Endothelial cell of umbilical vein (primary cell): ENCODE data around the gene TENM4. TPM values are rescaled to one million over a fixed set of nuclear protein-coding genes. Genes with fewer than 3 reads are reported as not detected.

ENCODE experiments used
- BruUV-seq: library from RNA; stranded (reverse); fragments of 400-500 nt; replicated peaks from 2 replicates; lab custom pipeline; 2021; lab: Mats Ljungman, UMichigan
- CTCF ChIA-PET: fragments of 300-600, 350-600 bp; sonication (Branson Sonifier 250); formaldehyde crosslinking; loops from one replicate; lab custom pipeline; 2021; ENCODE audit warnings: antibody characterized with exemption, inconsistent platforms; lab: Charles Lee
- POLR2A ChIA-PET: fragments of 300-600, 350-600 bp; sonication (Branson Sonifier 250); formaldehyde crosslinking; loops from one replicate; lab custom pipeline; 2021; ENCODE audit warnings: antibody characterized with exemption, inconsistent platforms; lab: Charles Lee
- DNase-seq: peaks from one replicate; pipeline ENCODE4 v3.0.0-alpha.2; 2011; ENCODE audit warnings: low read depth, low spot score
- FAIRE-seq: peaks from 2 replicates; lab custom pipeline; 2011; peaks lifted over from hg19 to GRCh38; lab: Jason Lieb, UNC
- H2AFZ ChIP-seq: 2 replicates; pipeline ENCODE4 v1.6.0; 2012; ENCODE audit warnings: low read depth, low read length, control low read depth, inconsistent platforms
- H3K27ac ChIP-seq: 2 replicates; pipeline ENCODE4 v1.5.1; 2011; ENCODE audit warnings: low read depth, mild to moderate bottlenecking, control low read depth, low read length, moderate library complexity; ENCODE audit not compliant: insufficient read depth
- H3K27me3 ChIP-seq, 2 experiments: 2 replicates each; pipeline versions ENCODE4 v1.6.0 to v1.6.1; 2011; ENCODE audit warnings: low read length in 2 of 2, mixed read lengths in 1 of 2; ENCODE audit not compliant: control insufficient read depth in 2 of 2, insufficient read depth in 2 of 2
- H3K36me3 ChIP-seq, 2 experiments: 2 replicates in 1 of 2; 3 replicates in 1 of 2; pipeline ENCODE4 v1.5.1; 2011; ENCODE audit warnings: low read length in 2 of 2, mild to moderate bottlenecking in 1 of 2, moderate library complexity in 1 of 2; ENCODE audit not compliant: control insufficient read depth in 2 of 2, insufficient read depth in 2 of 2; ENCODE audit errors: extremely low read depth in 1 of 2
- H3K4me1 ChIP-seq: 3 replicates; pipeline ENCODE4 v1.5.1; 2011; ENCODE audit warnings: mild to moderate bottlenecking, low read length; ENCODE audit not compliant: control insufficient read depth, insufficient read depth; ENCODE audit errors: extremely low read depth
- H3K4me2 ChIP-seq: 2 replicates; pipeline ENCODE4 v1.6.1; 2011; ENCODE audit warnings: low read length, control low read depth, mixed read lengths; ENCODE audit not compliant: insufficient read depth
- H3K4me3 ChIP-seq, 3 experiments: fragments of 200-600 bp in 1 of 3; sonication (generic), shearing (Covaris generic) in 1 of 3; replicated peaks in 1 of 3; 2 replicates each; pipeline ENCODE4 v1.5.1; 2011 to 2016; ENCODE audit warnings: control low read depth in 3 of 3, low read length in 3 of 3, mild to moderate bottlenecking in 2 of 3, inconsistent platforms in 1 of 3, low read depth in 1 of 3, moderate library complexity in 1 of 3; ENCODE audit not compliant: insufficient read depth in 1 of 3
- H3K79me2 ChIP-seq: 2 replicates; pipeline ENCODE4 v1.6.0; 2012; ENCODE audit warnings: low read length, inconsistent platforms; ENCODE audit not compliant: control insufficient read depth, insufficient read depth
- H3K9ac ChIP-seq: replicated peaks from 2 replicates; pipeline ENCODE3; 2011; ENCODE audit warnings: low read length, control low read depth; ENCODE audit not compliant: insufficient read depth; ENCODE audit errors: extremely low read depth
- H3K9me1 ChIP-seq: replicated peaks from 3 replicates; pipeline ENCODE4 v1.6.0; 2011; ENCODE audit warnings: mild to moderate bottlenecking, low read length; ENCODE audit not compliant: control insufficient read depth, insufficient read depth; ENCODE audit errors: extremely low read depth
- H3K9me3 ChIP-seq: replicated peaks from 2 replicates; pipeline ENCODE4 v1.5.1; 2012; ENCODE audit warnings: low read length, inconsistent platforms; ENCODE audit not compliant: control insufficient read depth, insufficient read depth
- H4K20me1 ChIP-seq: replicated peaks from 2 replicates; pipeline ENCODE3; 2011; ENCODE audit warnings: mild to moderate bottlenecking, low read length; ENCODE audit not compliant: control insufficient read depth, insufficient read depth; ENCODE audit errors: extremely low read depth
- CTCF ChIP-seq, 2 donors: IDR thresholded peaks; 1 replicate in 1 of 2; 2 replicates in 1 of 2; pipeline ENCODE4 v1.5.1; 2011; ENCODE audit warnings: low read length in 2 of 2, mild to moderate bottlenecking in 2 of 2, moderate library complexity in 2 of 2, control low read depth in 1 of 2, inconsistent platforms in 1 of 2, low read depth in 1 of 2; ENCODE audit not compliant: insufficient read depth in 1 of 2; ENCODE audit errors: extremely low read depth in 1 of 2
- EZH2 ChIP-seq: IDR thresholded peaks from 2 replicates; pipeline ENCODE4 v1.6.1; 2012; ENCODE audit warnings: borderline replicate concordance, low read depth, mild to moderate bottlenecking, moderate library complexity, low read length, inconsistent platforms; ENCODE audit not compliant: severe bottlenecking
- GATA2 ChIP-seq: IDR thresholded peaks from 2 replicates; pipeline ENCODE4 v1.7.0; 2011; ENCODE audit warnings: low read depth, mild to moderate bottlenecking, moderate library complexity, mixed read lengths, low read length; ENCODE audit not compliant: insufficient read length, insufficient read depth
- JUN ChIP-seq: IDR thresholded peaks from 2 replicates; pipeline ENCODE4 v1.6.1; 2011; ENCODE audit warnings: borderline replicate concordance, low read depth; ENCODE audit not compliant: insufficient read length, insufficient read depth
- MAX ChIP-seq: IDR thresholded peaks from 2 replicates; pipeline ENCODE4 v1.6.1; 2011; ENCODE audit not compliant: insufficient read depth, insufficient read length
- POLR2A ChIP-seq: IDR thresholded peaks from 2 replicates; pipeline ENCODE4 v1.6.1; 2012; ENCODE audit warnings: low read depth, mild to moderate bottlenecking, control low read depth, low read length
- dilution Hi-C: fragments of 300-500 bp; cut with MboI; formaldehyde crosslinking; loops from one replicate; pipeline ENCODE4 v1.15.0; 2019; ENCODE audit warnings: low sequenced_read_pairs; ENCODE audit not compliant: extremely low pct_ligation_motif_present
- intact Hi-C: fragments of 100-400 bp; cut with micrococcal nuclease; formaldehyde crosslinking; loops from one replicate; pipeline ENCODE4 v1.10.0; 2022
- polyA plus RNA-seq, 4 experiments: library from polyadenylated mRNA; depleted of rRNA in 3 of 4; stranded (reverse) in 3 of 4; unstranded in 1 of 4; fragments of >200 nt; gene quantifications; 2 replicates each; pipeline versions ENCODE4 v1.2.1 to v1.2.3, GENCODE V29; 2011 to 2012; ENCODE audit warnings: missing spikeins in 1 of 4
- total RNA-seq: library from RNA; stranded (reverse); gene quantifications from 2 replicates; pipeline ENCODE4 v1.2.3, GENCODE V29; 2021

TENM4 gene
- total and polyA plus RNA-seq, 2 donors (not counting 3 experiments of a cell fraction or from before 2014, with no cell fraction given), result 0.06 to 0.27 TPM

GRCh38 chr11:79333355-79333754, 107.5 kb downstream of the TENM4 start:
- Histone ChIP-seq H3K9ac (no peak overlapping the region), H3K4me1 (no peaks in the 10 kb centered on the region), H3K27me3 (no peaks in the 10 kb centered on the region), H3K4me3 (no peak overlapping the region), H3K79me2 (no peaks in the 10 kb centered on the region), H3K9me3 (peaks cover 2% of the 10 kb centered on the region), H4K20me1 (no peaks in the 10 kb centered on the region), H3K27ac (no peak overlapping the region), H3K36me3 (no peaks in the 10 kb centered on the region), H3K4me2 (no peak overlapping the region), H2AFZ (no peak overlapping the region), H3K9me1 (no peaks in the 10 kb centered on the region)
- no peak for TF ChIP-seq CTCF (IDR thresholded peaks at IDR 0.05; ENCODE audit: extremely low read depth in 1 of 2, insufficient read depth in 1 of 2, low read depth in 1 of 2, low read length in 2 of 2)
- no TSS peak for BruUV-seq
- intact Hi-C loops, result no loop called here
- no peak for FAIRE-seq
- POLR2A ChIA-PET, result no interaction called here
- dilution Hi-C loops, result no loop called here
- DNase-seq, result no peak
- CTCF ChIA-PET, result no interaction called here

GRCh38 chr11:79332017-79332416, 108.8 kb downstream of the TENM4 start:
- Histone ChIP-seq H3K36me3 (no peaks in the 10 kb centered on the region), H3K4me3 (no peak overlapping the region), H4K20me1 (no peaks in the 10 kb centered on the region), H2AFZ (no peak overlapping the region), H3K9ac (no peak overlapping the region), H3K27ac (no peak overlapping the region), H3K79me2 (no peaks in the 10 kb centered on the region), H3K9me1 (no peaks in the 10 kb centered on the region), H3K27me3 (no peaks in the 10 kb centered on the region), H3K4me2 (no peak overlapping the region), H3K9me3 (peaks cover 2% of the 10 kb centered on the region), H3K4me1 (no peaks in the 10 kb centered on the region)
- intact Hi-C loops, result no loop called here
- no TSS peak for BruUV-seq
- FAIRE-seq, result no peak
- TF ChIP-seq JUN, result no peak
- no peak for TF ChIP-seq GATA2
- no peak for TF ChIP-seq EZH2
- no peak for TF ChIP-seq POLR2A
- TF ChIP-seq CTCF (IDR thresholded peaks at IDR 0.05; ENCODE audit: extremely low read depth in 1 of 2, insufficient read depth in 1 of 2, low read depth in 1 of 2, low read length in 2 of 2), result no peak
- TF ChIP-seq MAX, result no peak
- ChIA-PET CTCF (no interaction called here), POLR2A (no interaction called here)
- no peak for DNase-seq
- dilution Hi-C loops, result no loop called here
